Upper lobe of left lung (tissue), 4 donors: ENCODE measurements around the gene OR2F1.

Experiments used
- CTCF ChIP-seq, 6 experiments: fragments of 450-650 bp in 4 of 6; fragments of 200-600 bp in 2 of 6; sonication (generic) in 2 of 6; IDR thresholded peaks; one replicate each; pipeline ENCODE4 v1.5.1; 2016 to 2019; ENCODE audit warnings: antibody characterized with exemption in 6 of 6
- POLR2A ChIP-seq, 4 donors: fragments of 450-650 bp; IDR thresholded peaks; one replicate each; pipeline ENCODE4 v1.5.1; 2016 to 2017; ENCODE audit warnings: antibody characterized with exemption in 4 of 4, mild to moderate bottlenecking in 2 of 4

GRCh38 chr7:143978585-143978984, 23.9 kb downstream of the OR2F1 start:
- TF ChIP-seq CTCF (IDR thresholded peaks at IDR 0.05) (no peak), POLR2A (IDR thresholded peaks at IDR 0.05) (no peak)
